PC-3 (cell line): ENCODE results near the gene ADO.

ENCODE experiments used
- CTCF ChIP-seq: fragments of 300-600 bp; sonication (generic); conservative IDR thresholded peaks from 2 replicates; pipeline ENCODE4 v1.5.1; 2017; ENCODE audit warnings: antibody characterized with exemption, low read depth, mild to moderate bottlenecking, low read length
- EZH2 ChIP-seq: fragments of 300-600 bp; sonication (generic); IDR thresholded peaks from one replicate; pipeline ENCODE4 v1.6.1; 2017; ENCODE audit warnings: antibody characterized with exemption, mild to moderate bottlenecking, low read length; ENCODE audit not compliant: unreplicated experiment
- EZH2phosphoT487 ChIP-seq: fragments of 300-600 bp; sonication (generic); IDR thresholded peaks from 2 replicates; pipeline ENCODE4 v1.6.1; 2018; ENCODE audit warnings: mild to moderate bottlenecking, antibody characterized with exemption, low read length, borderline replicate concordance

DNA sequence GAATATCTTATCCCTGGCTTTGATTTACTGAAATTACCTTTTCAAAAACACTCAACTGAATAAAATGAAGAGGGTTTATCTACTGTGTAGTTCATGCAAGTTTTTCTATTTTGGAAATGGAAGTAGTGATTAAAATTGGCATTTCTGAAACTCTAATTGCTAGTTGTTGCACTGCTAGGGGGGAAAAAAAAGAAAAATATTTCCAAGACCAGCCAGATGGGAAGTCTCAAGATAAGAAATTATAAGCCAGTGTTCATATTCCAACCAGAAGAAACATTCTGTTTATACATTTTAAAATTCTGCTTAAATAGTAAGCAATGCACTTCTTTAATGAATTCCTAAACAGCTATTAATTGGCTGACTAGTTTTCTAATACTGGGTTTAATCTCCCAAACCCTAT, 9.4 kb upstream of the ADO start:
- TF ChIP-seq CTCF (no peak), EZH2 (no peak), EZH2phosphoT487 (no peak)
